ENCODE data around the gene ZFYVE27.

The ZFYVE27 gene

GRCh38 chr10:97801422-97801821 is 64.5 kb downstream of the ZFYVE27 start:
- TF ChIP-seq CTCF (IDR thresholded peaks at IDR 0.05; ENCODE audit: low read depth, low read length) = no peak
- DNase-seq (ENCODE audit: extremely low read depth, low read depth) = no peak

GRCh38 chr10:97805096-97805884 is 68.4 kb downstream of the ZFYVE27 start:
- DNase-seq (ENCODE audit: extremely low read depth, low read depth) = no peak
- TF ChIP-seq CTCF (IDR thresholded peaks at IDR 0.05; ENCODE audit: low read depth, low read length) = no peak

- no peak for TF ChIP-seq CTCF (IDR thresholded peaks at IDR 0.05; ENCODE audit: low read depth, low read length)
- no peak for DNase-seq (ENCODE audit: extremely low read depth, low read depth)
Observed at GRCh38 chr10:97805949-97806348, 69.0 kb downstream of the ZFYVE27 start.

- no peak for TF ChIP-seq CTCF (IDR thresholded peaks at IDR 0.05; ENCODE audit: low read depth, low read length)
- no peak for DNase-seq (ENCODE audit: extremely low read depth, low read depth)
Observed at GRCh38 chr10:97810446-97810845, 73.5 kb downstream of the ZFYVE27 start.

All from AG09319 (cell line).